HG03457 (cell line): ENCODE results near the gene BSND.

ENCODE experiments used
- ATAC-seq: cut with Tn5 transposase; IDR thresholded peaks from one replicate; pipeline ENCODE4 v1.9.1; 2021; ENCODE audit warnings: moderate number of reproducible peaks; ENCODE audit not compliant: unreplicated experiment

Gene BSND

GRCh38 chr1:55045430-55045829, 46.7 kb downstream of the BSND start:
- no peak for ATAC-seq

DNA sequence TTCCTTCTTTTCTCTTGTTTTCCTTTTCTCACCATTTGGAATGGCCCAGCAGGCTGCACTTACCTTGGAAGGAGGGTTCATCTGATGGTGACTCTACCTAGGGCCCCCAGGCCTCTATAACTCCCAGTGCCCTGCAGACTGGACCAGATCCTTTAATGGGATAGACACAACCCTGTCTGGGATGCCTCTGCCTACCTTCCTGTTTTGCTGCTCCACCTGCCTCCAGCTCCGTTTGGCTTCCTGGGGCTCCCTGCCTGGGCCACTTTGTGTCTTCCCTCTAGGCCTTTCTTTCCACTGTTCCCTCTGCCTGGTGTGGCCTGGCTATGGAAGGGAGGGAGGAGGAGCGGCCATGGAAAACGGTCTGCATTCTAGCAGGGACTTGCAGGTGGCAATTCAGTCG, 48.1 kb downstream of the BSND start:
- no peak for ATAC-seq

GRCh38 chr1:55047611-55048010, 48.9 kb downstream of the BSND start:
- no peak for ATAC-seq

GRCh38 chr1:55048453-55049270, 49.9 kb downstream of the BSND start:
- no peak for ATAC-seq

GRCh38 chr1:55049271-55049913, 50.7 kb downstream of the BSND start:
- no peak for ATAC-seq

DNA sequence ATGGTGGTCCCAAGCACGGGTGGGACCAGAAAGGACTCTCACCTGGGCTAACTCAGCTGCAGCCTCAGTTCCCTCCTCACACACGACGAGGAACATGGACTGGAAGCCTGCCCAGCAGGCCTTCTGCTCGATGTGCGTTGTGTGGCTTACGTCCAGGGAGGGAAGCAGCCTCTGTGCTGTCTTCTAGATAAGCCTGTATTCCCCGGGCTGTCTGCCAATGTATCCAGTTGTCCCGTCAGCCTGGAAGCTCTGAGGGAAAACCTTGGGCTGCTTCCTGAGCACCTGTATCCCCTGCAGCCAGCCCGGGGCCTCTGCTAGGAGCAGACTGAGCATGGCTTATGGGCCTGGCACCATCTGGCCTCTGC, 51.2 kb downstream of the BSND start:
- no peak for ATAC-seq

DNA sequence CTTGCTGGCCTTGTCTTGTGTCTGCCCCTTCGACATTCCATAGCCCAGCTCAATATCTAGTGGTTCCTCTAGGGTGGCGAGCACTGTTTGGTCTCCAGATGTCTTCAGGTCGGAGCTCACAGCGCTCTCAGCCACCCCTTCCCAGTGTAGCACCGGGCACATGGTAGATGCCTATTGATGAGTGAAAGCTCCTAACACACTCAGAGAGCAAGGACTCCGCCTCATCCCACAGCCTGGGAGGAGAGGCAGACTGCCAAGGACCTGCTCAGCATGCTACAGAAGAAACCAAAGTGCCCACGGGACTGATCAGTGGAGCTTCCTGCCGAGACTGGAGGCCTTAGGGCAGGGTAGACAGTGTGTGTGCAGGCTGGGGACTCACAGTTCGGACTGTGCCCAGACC, 51.5 kb downstream of the BSND start:
- ATAC-seq: no peak

DNA sequence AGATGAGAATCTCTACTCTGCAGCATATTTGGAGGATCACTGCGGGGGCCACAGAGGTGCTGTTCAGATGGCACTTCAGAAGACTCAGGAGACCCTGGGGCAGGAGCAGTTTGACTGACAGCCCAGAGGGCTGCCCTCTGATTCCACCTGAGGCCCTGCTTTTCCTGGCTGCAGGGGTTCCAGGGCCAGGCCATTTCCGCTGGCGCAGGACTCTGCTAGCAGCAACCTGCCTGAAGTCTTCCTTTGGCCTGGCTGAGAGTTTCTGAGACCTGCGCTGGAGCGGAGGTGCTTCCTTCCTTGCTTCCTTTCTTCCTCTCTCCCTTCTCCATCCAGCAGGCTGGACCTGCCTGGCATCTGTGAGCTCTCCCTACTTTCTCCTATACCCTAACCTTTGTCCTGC, 52.4 kb downstream of the BSND start:
- ATAC-seq: no peak

DNA sequence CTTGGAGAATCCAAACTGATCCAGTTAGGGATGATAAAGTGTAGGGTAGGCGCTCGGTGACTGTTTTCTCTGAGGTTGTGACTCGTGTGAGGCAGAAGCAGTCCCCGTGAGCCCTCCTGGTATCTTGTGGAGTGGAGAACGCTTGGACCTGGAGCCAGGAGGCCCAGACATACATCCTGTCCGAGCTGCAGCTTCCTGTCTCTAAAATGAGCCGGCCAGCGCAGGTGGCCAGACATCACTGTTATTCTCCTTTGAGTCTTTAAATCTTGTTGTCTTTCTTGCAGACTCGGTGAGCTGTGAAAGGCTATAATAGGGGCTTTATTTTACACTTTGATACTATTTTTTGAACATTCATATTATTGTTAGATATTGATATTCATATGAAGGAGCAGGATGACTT, 52.9 kb downstream of the BSND start:
- ATAC-seq: no peak

DNA sequence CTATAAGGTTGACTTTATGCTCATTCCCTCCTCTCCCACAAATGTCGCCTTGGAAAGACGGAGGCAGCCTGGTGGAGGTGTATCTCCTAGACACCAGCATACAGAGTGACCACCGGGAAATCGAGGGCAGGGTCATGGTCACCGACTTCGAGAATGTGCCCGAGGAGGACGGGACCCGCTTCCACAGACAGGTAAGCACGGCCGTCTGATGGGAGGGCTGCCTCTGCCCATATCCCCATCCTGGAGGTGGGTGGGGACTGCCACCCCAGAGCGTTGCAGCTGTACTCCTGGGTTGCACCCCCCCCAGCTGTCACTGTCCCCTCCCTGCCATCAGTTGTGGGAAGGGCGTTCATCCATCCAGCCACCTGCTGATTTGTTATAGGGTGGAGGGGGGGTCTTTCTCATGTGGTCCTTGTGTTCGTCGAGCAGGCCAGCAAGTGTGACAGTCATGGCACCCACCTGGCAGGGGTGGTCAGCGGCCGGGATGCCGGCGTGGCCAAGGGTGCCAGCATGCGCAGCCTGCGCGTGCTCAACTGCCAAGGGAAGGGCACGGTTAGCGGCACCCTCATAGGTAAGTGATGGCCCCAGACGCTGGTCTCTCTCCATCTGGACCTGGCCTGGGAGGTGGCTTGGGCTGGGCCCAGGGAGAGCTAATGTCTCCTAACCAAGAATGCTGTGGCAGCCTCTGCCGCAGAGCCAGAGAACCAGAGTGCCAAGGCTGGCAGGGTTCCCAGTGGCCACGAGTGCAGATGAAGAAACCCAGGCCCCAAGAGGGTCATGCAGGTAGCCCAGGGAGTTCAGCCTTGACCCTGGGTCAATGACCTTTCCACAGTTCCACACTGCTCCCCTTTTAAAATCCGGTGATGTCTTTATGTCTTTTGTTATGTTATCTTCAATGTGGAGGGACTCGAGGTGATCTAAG, 53.7 kb downstream of the BSND start:
- ATAC-seq: no peak

DNA sequence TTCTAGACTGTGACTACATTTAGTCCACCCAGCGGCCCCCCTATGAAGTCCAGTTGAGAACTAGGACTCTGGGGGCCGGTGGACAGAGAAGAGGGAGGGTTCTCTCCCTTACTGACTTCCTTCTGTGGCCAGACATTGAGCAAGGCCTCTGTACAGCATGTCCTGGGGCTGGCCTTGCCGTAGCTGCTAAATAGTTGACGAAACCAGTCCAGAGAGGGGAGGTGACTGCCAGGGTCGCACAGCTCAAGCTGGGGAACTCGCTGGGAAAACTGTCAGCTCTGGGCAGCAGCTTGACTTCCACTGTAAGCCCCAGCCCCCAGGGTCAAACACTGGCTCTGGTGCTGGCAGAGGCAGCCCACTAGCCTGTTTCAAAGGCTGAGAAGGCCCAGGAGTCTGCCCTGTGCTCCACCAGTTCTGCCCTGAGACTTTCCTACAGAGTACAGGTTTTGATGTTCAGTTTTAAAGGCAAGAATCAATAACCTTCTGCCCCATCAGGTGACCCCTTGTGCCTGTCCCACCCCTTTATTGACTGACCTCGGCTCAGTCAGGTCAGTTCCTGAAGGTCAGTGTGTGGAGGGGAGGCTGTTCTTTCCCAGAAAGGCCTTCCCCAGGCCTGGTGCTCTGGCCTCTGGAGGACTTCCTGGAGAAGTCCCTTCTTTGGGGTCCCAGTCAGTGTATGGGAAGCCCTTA, 54.7 kb downstream of the BSND start:
- no peak for ATAC-seq

DNA sequence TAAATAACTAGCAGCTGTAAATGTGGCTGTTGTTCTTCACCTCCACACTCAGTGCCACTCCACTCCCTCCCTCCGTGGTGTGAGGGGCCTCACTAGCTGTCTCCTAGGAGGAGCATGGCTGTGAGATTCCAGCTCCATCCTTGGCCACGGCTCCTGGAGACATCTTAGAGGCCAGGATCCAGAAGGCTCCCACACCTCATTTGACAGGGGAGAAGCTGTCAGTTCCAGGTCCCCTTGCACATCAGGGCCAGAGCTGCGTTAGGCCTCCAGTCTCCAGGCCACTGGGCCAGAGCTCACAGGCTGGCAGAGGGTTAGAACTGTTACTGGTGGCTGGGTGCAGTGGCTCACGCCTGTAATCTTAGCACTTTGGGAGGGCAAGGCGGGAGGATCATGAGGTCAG, 55.7 kb downstream of the BSND start:
- ATAC-seq: no peak

GRCh38 chr1:55055084-55055882, 56.5 kb downstream of the BSND start:
- ATAC-seq: no peak

GRCh38 chr1:55055951-55056631, 57.4 kb downstream of the BSND start:
- ATAC-seq: no peak

- no peak for ATAC-seq
Observed at GRCh38 chr1:55056632-55056992, 57.9 kb downstream of the BSND start.

DNA sequence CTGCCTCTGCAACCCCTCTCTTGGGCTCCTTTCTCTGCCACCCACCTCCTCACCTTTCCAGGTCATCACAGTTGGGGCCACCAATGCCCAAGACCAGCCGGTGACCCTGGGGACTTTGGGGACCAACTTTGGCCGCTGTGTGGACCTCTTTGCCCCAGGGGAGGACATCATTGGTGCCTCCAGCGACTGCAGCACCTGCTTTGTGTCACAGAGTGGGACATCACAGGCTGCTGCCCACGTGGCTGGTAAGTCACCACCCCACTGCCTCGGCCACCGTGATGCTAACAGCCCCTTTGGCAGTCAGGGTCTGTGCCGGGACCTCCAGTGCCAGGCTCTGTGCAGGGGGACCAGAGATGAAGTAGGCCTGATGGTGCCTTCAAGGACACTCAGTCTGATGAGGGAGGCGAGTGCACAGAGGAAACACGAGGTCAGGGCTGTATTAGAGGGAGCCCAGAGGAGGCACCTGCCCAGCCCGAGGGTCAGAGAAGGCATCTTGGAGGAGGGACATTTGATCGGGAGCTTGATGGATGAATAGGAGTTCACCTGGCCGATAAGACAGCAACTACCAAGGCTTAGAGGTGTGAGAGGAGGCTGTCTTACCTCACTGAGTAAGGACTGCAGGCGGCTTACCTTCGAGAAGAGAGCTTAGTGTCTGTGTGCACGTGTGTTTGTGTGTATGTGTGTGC, 58.7 kb downstream of the BSND start:
- ATAC-seq: no peak

- no peak for ATAC-seq
Observed at GRCh38 chr1:55057956-55058298, 59.2 kb downstream of the BSND start.

DNA sequence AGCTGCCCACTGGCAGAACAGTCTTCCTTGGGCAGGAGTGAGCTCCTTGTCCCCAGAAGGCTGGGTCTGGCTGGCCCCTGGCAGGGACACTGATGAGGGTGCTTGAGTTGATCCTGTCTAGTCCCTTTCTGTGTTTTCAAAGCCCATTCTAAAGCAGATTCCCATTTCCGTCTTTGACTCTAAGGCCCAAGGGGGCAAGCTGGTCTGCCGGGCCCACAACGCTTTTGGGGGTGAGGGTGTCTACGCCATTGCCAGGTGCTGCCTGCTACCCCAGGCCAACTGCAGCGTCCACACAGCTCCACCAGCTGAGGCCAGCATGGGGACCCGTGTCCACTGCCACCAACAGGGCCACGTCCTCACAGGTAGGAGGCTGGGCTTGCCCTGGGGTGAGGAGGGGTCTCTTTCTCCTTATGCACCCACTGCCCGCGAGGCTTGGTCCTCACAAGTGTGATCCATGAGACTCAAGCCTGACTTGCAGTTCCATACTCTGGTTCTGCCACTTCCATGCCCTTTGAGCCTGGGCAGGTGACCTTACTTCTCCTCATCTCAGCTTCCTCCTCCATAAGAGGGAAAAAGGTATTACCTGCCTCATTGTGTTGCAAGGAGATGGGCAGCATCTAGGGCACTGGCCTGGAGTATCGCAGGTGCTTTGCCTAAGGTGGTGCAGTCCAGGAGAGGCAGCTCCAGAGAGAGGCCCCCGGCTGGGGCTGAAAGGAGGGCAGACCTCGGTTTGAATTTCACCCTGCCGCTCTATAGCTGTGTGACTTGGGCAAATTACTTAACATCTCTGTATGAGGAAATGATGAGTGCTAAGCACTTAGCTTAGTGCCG, 60.8 kb downstream of the BSND start:
- no peak for ATAC-seq
